Activated gamma-delta T cell (primary cell): ENCODE measurements around the gene TCERG1.
"Not testable (repeated sequence)": the region's sequence is repeated elsewhere in the genome, so short reads cannot be mapped to it uniquely, and the experiment has no call there.

Experiments used
- DNase-seq: peaks from one replicate; lab custom pipeline; 2025; lab: John Stamatoyannopoulos, UW

TCERG1 gene

DNA sequence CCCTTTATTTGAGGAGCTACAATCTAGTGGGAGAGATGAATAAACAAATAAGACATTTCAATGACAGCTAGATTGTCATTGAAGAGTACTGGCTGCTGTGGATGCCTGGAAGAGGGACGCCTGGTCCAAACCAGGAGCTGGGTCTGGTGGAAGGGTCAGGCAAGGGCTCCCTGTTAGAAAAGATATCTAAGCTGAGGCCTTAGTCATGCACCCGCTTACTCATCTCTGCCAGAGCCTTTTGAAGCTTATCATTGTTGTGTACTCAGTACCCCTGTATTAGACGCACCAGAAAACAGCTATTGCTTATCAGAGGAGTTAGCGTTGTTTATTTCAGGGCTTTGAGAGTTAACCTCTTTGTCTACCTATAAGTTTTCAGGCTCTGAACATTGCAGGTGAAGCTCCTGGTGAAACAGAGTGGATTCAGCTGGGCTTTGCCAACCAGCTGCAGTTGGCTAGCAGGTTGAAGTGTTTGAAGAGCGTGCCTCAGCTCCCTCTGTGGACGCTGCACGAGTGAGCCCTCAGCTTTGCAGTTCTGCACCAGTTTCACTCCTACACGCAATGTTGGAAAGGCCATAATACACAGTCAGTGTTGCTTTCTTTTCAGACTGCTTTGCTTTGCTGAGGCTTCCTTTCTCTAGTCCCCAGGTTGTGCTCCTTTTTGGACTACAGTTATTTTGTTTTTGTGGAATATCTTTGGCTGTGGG lies 74.4 kb downstream of the TCERG1 start:
- DNase-seq = no peak

DNA sequence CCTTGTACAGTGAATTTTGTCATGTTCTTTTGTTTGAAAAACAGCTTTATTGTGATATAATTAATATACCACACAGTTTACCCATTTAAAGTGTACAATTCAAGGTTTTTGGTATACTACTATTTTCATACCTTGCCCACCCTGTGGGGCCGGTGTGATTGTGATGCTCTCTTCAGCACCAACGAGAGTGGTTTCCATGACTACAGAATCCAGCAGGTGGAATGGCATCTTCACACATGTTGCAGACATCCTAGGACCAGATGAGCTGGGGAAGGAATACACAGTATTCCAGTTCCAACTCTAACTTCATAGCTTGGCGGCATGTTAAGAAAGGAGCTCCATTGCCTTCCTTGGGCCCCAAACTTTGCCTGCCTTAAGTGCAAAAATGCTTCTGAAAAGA lies 76.6 kb downstream of the TCERG1 start:
- no peak for DNase-seq

DNA sequence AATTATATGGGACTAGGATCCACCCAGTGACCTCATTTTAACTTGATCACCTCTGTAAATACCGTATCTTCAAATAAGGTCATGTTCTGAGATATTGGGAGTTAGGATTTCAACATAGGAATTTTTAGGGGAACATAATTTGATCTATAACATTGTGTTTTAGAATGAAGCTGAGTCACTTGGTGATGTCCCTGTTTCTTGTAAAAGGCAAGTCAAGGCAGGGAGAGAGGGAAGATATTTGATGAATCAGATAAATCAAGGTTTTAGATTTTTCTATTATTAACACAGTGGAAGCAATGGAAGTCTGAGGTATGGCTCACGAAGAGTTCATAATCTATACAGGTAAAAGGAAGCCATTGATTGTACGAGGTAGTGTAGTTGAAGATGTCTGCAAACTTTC lies 80.7 kb downstream of the TCERG1 start:
- no peak for DNase-seq

DNA sequence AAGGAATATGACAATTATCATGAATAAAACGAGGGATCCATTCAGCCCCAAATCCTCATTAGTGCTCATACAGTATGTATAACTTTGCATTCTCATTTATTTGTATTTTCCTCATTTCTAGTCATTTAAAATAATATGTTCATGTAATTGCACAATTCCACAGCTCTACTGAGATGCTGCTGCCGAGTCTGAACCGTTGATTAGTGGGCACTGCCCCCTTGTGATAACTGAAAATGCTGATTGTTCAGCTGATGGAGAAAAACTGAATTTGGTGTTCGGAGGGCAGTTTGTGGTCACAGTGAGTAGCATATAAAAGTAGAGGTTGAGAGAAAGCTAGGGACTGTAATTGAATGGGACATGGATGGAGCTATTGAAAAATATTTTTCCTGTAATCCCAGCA lies 81.1 kb downstream of the TCERG1 start:
- DNase-seq = no peak

DNA sequence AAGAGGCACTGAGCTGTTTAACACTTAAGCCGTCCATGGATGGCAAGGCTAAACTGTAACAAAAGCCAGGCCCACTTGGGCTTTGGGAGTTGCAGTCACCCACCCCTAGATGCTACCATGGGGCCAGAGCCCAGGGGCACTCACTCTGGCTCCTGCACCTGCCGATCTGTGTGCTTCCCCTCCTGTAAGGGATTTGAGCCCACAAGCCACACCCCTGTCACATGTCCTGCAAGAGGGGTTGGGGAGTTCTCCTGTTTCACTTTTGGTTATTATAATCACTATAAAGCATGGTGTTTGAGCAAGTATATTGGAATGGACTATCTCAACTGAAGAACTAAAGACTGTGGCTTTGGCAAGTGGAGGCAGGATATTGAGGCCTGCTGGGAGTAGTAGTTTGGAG lies 82.9 kb downstream of the TCERG1 start:
- no peak for DNase-seq

DNA sequence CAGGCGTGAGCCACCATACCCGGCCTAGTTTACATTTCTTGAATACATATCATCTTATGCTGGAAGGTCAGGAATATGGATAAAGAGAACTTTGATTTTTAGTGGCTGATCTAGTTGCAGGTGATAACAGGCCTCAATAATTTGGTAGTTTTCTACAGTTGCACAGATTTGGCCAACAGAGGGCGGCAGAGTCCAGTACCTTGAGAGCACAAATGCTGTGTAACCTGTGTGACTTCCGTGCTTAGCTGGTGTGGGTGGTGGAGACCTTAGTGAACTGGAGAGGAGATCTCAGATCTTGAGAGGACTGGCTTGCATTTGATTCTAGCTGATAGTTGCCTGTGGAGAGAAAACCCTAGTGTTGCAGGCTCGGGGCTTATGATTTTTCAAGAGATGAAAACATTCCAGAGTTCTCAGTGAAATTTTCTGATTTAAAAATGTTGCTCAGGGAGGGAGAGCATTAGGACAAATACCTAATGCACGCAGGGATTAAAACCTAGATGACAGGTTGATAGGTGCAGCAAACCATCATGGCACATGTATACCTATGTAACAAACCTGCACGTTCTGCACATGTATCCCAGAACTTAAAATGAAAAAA lies 86.2 kb downstream of the TCERG1 start:
- no peak for DNase-seq

DNA sequence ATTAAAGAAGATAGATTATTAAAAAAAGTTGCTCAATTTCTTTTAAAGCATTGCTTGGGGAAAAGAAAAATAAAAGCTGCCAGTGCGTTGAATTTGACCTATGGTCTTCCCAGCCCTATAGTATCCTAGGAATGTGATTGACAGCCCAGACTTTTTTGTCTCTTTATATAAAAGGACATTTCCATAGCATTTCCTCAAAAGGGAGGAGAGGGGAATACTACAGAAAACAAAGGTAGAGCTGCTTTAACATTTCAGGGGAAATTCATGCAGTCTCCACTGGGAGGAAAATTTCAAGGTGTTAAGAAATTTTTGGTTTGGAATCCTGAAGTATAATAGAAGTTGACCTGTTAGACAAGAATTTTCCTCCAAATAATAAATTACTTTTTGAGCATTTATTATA lies 86.7 kb downstream of the TCERG1 start:
- no peak for DNase-seq

DNA sequence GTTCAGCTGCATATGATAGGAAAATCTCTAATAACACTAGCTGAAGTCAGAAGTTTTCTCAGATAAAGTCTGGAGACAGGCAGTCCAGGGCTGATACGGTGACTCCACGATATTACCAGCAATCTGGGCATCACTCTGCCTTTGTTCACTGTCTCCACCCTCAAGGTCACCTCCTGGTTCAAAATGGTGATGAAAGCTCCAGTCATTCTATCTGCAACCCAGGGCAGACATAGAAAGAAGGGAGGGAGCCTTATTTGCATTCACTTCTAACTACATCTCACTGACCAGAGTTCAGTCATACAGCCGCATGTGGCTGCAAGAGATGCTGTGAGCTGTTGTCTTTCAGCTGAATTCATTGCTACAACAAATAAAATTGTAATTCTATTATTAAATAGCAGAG lies 91.3 kb downstream of the TCERG1 start:
- DNase-seq = no peak

DNA sequence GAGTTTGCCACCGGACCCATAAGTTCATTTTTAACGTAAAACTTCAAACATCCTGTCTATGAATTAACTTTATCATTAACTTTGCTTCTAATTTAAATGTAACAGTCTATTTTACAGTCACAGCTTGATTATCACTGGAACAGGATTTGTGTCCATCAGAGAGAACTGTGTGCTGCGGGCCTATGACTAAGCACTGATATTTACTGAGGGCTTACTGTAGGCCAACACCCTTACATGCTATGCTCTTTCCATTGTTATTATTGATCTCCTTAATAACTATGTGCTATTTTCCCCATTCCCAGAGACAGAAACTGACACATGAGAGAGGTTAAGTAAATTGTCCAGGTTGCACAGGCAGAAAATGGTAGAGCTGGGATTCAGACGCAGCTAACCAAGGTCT lies 92.8 kb downstream of the TCERG1 start:
- no peak for DNase-seq

DNA sequence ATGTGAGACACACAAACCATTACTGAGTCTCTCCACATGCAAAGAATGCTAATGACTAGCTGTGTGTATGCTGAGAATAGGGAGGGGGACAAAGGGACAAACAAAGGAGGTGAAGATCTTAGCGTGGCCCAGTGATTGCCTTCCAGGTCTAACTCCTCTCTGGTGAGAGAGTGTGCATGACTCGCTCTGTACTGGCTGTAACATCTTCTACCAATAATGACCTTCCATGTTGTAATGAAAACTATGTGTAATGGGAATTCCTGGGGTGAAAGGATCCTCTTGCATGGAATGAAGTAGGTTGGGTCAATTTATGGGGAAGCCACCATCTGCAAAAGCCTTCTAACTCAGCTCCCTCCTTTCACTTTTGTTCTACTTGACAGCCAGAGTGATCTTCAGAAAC lies 93.3 kb downstream of the TCERG1 start:
- no peak for DNase-seq

DNA sequence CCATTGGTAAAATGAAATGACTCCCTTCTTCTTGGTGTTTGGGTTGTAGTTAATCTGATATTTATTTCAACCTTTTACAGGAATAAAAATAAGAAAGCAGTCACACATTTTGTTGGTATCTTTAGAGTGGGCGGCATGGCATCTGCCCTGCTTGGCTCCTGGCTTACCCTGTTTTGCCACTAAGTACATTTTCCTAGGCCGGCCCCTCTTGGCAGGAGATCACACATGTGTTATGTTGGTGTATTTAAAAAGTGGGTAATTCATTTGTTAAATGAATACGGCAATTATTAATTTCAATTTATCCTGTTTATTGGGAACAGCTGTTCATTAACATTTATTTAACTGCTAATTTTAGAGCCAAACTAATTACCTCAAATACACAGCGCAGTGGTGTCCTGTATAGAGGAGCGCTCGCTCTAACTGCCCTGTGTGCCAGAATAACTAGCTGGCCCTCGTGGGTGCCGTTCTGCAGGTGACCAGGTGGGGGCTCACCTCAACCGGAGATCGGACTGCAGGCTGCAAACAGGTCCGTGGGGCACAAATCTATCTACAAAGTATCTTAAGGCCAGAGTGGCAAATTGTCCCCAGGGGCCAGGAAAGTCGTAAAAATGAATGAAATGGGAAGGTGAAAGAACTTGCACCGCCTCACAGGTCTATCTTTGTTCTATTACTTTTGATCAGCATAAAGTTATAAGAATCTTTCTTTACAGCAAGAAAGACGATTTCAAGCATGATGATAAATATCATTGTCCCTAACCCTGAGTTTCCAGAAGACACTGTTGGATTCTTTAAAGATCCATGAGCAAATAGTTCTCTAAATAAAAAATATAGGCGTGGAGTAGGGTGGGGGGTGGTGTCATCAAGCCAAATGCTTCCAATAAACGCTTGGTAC lies 95.1 kb downstream of the TCERG1 start:
- DNase-seq = peak; percentile 8

DNA sequence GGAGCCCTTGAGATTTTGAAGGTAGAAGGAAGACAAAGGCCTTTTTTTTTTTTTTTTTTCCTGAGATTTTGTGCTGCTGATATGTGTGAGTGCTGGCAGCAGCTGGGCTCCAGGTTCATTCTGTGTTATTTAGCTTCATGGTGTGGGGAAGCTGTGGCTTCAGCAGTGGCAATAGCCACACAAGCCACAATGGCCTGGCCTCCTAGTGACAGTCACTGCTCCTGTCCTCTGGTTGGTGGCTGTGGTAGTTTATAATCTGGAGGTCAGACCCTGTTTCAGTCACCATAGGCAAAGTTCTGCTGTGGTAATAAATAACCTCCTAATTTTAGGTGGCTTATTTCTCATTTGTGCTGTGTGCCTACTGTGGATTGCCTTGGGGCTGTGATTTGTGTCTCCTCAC lies 97.1 kb downstream of the TCERG1 start:
- DNase-seq = no peak

DNA sequence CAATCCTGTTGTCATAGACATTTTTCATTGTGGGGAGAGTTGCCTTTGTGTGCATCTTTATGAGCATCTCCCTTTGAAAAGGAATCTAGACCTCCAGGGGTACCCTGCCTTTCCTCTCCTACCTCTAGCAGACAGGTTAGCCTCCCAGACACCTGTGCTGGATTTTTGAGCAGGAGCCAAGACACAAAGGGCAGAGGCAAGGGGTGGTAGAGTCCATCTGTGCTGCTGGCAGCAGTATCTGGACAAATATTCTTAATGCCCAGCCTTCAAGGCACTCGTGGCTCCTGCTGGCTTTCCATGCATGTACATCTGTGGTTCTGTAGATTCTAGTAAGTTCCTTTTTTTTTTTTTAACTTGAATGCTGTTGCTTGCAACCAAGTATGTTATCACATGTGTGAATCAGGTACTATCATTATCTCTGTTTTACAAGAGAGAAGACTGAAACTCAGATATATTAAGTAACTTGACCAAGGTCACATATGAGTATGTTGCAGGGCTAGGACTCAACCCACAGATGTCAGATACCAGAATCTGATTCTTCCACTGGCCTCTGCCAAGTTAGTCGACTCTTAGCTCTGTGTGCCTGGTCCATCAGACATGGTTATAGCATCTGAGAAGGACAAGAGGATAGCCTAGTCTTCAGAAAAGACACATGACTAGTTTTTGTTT lies 101.8 kb downstream of the TCERG1 start:
- DNase-seq = no peak

DNA sequence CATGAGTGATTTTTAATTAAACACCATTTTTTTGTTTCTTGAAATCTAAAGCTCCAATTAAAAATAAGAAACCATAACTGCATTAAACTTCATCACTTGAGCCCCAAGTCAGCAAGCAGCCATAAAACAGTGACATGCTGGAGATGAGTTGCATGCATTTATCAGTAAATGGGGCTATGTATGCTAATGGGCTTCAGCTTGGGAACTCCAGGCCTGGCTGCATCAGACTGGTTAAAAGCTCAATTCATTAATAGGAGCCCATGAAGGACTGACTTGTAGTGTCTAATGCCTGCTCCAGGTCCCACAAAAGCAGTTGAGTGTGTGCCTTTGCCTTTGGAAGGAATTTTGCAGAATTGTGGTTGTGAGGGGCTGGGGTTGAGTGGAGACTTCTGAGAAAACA lies 102.5 kb downstream of the TCERG1 start:
- DNase-seq = no peak

DNA sequence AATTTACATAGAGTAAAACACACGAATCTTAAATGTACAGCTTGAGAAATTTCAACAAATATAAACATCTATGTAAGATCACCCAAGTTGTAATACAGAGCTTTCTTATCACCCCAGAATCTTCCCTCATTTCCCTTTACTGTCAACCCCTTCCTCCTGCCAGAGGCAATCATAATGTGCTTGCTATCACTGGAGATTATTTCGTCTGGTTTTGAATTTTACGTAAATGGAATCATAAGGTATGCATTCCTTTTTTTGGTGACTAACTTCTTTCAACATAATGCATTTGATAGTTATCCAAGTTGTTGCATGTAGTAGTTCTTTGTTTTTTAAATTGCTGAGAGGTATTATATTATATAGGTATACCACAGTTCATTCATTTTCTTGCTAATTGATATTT lies 106.3 kb downstream of the TCERG1 start:
- no peak for DNase-seq

DNA sequence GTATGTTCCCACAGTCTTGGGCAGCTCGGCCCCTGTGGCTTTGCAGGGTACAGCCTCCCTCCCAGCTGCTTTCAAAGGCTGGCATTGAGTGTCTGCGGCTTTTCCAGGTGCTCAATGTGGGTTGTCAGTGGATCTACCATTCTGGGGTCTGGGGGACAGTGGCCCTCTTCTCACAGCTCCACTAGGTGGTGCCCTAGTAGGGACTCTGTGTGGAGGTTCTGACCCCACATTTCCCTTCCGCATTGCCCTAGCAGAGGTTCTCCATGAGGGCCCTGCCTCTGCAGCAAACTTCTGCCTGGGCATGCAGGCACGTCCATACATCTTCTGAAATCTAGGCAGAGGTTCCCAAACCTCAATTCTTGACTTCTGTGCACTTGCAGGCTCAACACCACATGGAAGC lies 109.8 kb downstream of the TCERG1 start:
- DNase-seq = not testable (repeated sequence)

DNA sequence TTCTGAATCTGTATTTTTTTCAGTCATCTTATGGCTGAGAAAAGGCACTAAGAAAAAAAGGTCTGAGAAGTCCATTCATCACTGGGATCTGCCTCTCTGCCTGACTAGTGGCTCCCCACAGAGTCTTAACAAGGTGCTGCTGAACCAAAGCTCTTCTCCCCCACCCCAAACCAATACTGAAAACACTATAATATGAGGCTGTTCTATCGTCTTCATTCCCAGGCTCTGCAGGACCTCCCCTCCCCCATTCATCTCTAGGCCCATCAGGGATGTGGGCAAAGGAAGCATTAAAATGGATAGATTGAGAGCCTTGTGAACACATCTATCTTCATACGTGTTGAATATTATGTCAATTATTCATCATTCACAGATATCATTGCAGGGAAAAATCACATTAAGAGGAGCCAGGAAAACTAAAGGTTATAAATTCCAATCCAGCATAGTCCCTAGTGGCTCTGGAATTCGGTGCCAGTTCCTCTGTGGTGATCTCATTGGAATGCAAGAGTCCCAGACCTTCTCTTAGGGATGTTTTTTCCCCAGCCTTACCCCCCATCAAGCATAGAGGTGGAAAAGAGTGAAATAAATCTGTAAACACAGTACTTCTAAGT lies 113.2 kb downstream of the TCERG1 start:
- no peak for DNase-seq
